Measurements from ENCODE around the gene SPAG8. TPM values are rescaled to one million over a fixed set of nuclear protein-coding genes. Genes with fewer than 3 reads are reported as not detected.

Gene SPAG8
- total RNA-seq, 1 experiment from 2014 or later = not detected

- DNase-seq (no peak), ATAC-seq (no peak)
- no peaks in the 10 kb centered on the region for H3K9me2 ChIP-seq (replicated peaks; ENCODE audit: low read length)
- peak overlapping the region; percentile 97 for H2AFZ ChIP-seq (ENCODE audit: low read length)
- no peaks in the 10 kb centered on the region for H4K20me1 ChIP-seq (ENCODE audit: low read length)
- H3K9ac ChIP-seq (ENCODE audit: low read length) = peak overlapping the region; percentile 62; the same call in 1 of the 2 replicates
- peak overlapping the region; percentile 96 for H3K4me2 ChIP-seq (ENCODE audit: low read length)
- H3K4me1 ChIP-seq (ENCODE audit: insufficient read depth, low read length) = peaks cover 34% of the 10 kb centered on the region
- ChIA-PET POLR2A (ENCODE audit: unreplicated experiment) (no interaction called here), CTCF (no interaction called here)
- H3K27ac ChIP-seq (ENCODE audit: low read length) = no peak overlapping the region
- no peaks in the 10 kb centered on the region for H3K27me3 ChIP-seq (ENCODE audit: low read length)
- H3K79me2 ChIP-seq (ENCODE audit: low read length) = no peaks in the 10 kb centered on the region
- BruUV-seq (replicated peaks) = no TSS peak
- H3K4me3 ChIP-seq (ENCODE audit: low read length) = peak overlapping the region; percentile 86
- intact Hi-C loops (cut with micrococcal nuclease) = loop anchor here (10.0 kb wide), 1 partner anchor 55 kb away; no protein-coding TSS in a partner anchor
- TF ChIP-seq EZH2 (IDR thresholded peaks at IDR 0.05; ENCODE audit: low read length, unreplicated experiment) = no peak
- TF ChIP-seq EZH2phosphoT487 (IDR thresholded peaks at IDR 0.05; ENCODE audit: borderline replicate concordance, low read length) = no peak
- TF ChIP-seq CTCF (conservative IDR thresholded peaks at IDR 0.05; ENCODE audit: low read depth, low read length) = no peak
- H3F3A ChIP-seq (ENCODE audit: low read length, unreplicated experiment) = no peaks in the 10 kb centered on the region
- no peaks in the 10 kb centered on the region for H3K9me3 ChIP-seq (ENCODE audit: low read length)
- no peaks in the 10 kb centered on the region for H3K36me3 ChIP-seq (ENCODE audit: low read depth, low read length)
Measured at GRCh38 chr9:35829764-35830096, 17.7 kb upstream of the SPAG8 start.

- Histone ChIP-seq H3K27me3 (ENCODE audit: low read length) (no peaks in the 10 kb centered on the region), H3K9ac (ENCODE audit: low read length) (peak within 1 kb of the TSS; percentile 62), H3K4me1 (ENCODE audit: insufficient read depth, low read length) (peaks cover 29% of the 10 kb centered on the region), H3K36me3 (ENCODE audit: low read depth, low read length) (no peaks in the 10 kb centered on the region), H3F3A (ENCODE audit: low read length, unreplicated experiment) (no peaks in the 10 kb centered on the region), H3K9me3 (ENCODE audit: low read length) (no peaks in the 10 kb centered on the region), H3K27ac (ENCODE audit: low read length) (no peak within 1 kb of the TSS), H4K20me1 (ENCODE audit: low read length) (no peaks in the 10 kb centered on the region), H3K9me2 (replicated peaks; ENCODE audit: low read length) (no peaks in the 10 kb centered on the region), H3K4me3 (ENCODE audit: low read length) (peak within 1 kb of the TSS; percentile 86), H3K79me2 (ENCODE audit: low read length) (no peaks in the 10 kb centered on the region), H2AFZ (ENCODE audit: low read length) (peak within 1 kb of the TSS; percentile 97), H3K4me2 (ENCODE audit: low read length) (peak within 1 kb of the TSS; percentile 96)
- TF ChIP-seq EZH2phosphoT487 (IDR thresholded peaks at IDR 0.05; ENCODE audit: borderline replicate concordance, low read length) = no peak
- no peak for TF ChIP-seq CTCF (conservative IDR thresholded peaks at IDR 0.05; ENCODE audit: low read depth, low read length)
- TF ChIP-seq EZH2 (IDR thresholded peaks at IDR 0.05; ENCODE audit: low read length, unreplicated experiment) = no peak
- CTCF ChIA-PET = interaction anchor here (0.6 kb wide), 1 partner anchor 53 kb away, joined by 5 read pairs; no protein-coding TSS in a partner anchor
- BruUV-seq (replicated peaks) = no TSS peak
- POLR2A ChIA-PET (ENCODE audit: unreplicated experiment) = no interaction called here
- ATAC-seq = peak; percentile 82
- peak; percentile 73 for DNase-seq
- intact Hi-C loops (cut with micrococcal nuclease) = loop anchor here (10.0 kb wide), 1 partner anchor 54 kb away; no protein-coding TSS in a partner anchor
Measured at GRCh38 chr9:35829084-35829763, 17.2 kb upstream of the SPAG8 start, which contains the start of gene TMEM8B. TMEM8B (plus strand) TSS chr9:35829228; CDS start chr9:35829448, 220 bp downstream.

GRCh38 chr9:35828716-35829083 is 16.6 kb upstream of the SPAG8 start, which contains the start of gene FAM221B:
FAM221B (minus strand) TSS chr9:35828732; CDS start chr9:35826161, 2,571 bp downstream.
- peak within 1 kb of the TSS; percentile 97 for H2AFZ ChIP-seq (ENCODE audit: low read length)
- H3K4me1 ChIP-seq (ENCODE audit: insufficient read depth, low read length) = peaks cover 23% of the 10 kb centered on the region
- intact Hi-C loops (cut with micrococcal nuclease) = loop anchor here (10.0 kb wide), 1 partner anchor 54 kb away; no protein-coding TSS in a partner anchor
- H3K27ac ChIP-seq (ENCODE audit: low read length) = no peak within 1 kb of the TSS
- ChIA-PET CTCF (interaction anchor here (0.6 kb wide), 1 partner anchor 54 kb away, joined by 5 read pairs; no protein-coding TSS in a partner anchor), POLR2A (ENCODE audit: unreplicated experiment) (interaction anchor here (0.7 kb wide), 1 partner anchor 236 kb away, joined by 3 read pairs; no protein-coding TSS in a partner anchor)
- H3K9me3 ChIP-seq (ENCODE audit: low read length) = no peaks in the 10 kb centered on the region
- H3K27me3 ChIP-seq (ENCODE audit: low read length) = no peaks in the 10 kb centered on the region
- peak within 1 kb of the TSS; percentile 62 for H3K9ac ChIP-seq (ENCODE audit: low read length)
- no peaks in the 10 kb centered on the region for H4K20me1 ChIP-seq (ENCODE audit: low read length)
- H3K79me2 ChIP-seq (ENCODE audit: low read length) = no peaks in the 10 kb centered on the region
- H3K9me2 ChIP-seq (replicated peaks; ENCODE audit: low read length) = no peaks in the 10 kb centered on the region
- no TSS peak for BruUV-seq (replicated peaks)
- DNase-seq = no peak
- H3K4me3 ChIP-seq (ENCODE audit: low read length) = peak within 1 kb of the TSS; percentile 86
- no peak for ATAC-seq
- no peaks in the 10 kb centered on the region for H3F3A ChIP-seq (ENCODE audit: low read length, unreplicated experiment)
- peak within 1 kb of the TSS; percentile 96 for H3K4me2 ChIP-seq (ENCODE audit: low read length)
- TF ChIP-seq EZH2phosphoT487 (IDR thresholded peaks at IDR 0.05; ENCODE audit: borderline replicate concordance, low read length) (no peak), CTCF (conservative IDR thresholded peaks at IDR 0.05; ENCODE audit: low read depth, low read length) (no peak), EZH2 (IDR thresholded peaks at IDR 0.05; ENCODE audit: low read length, unreplicated experiment) (no peak)
- no peaks in the 10 kb centered on the region for H3K36me3 ChIP-seq (ENCODE audit: low read depth, low read length)

Data from PC-3 (cell line).